Stimulated activated CD4-positive, alpha-beta T cell treated with anti-CD3 and anti-CD28 coated beads, Interleukin-12 subunit alpha, Interleukin-12 subunit beta, amount 100 ng/mL, for 48 hours (primary cell): ENCODE measurements around the gene CLEC16A.

Experiments used
- DNase-seq, 3 donors: peaks; one replicate each; pipeline ENCODE4 v3.0.0-alpha.2; 2020; ENCODE audit warnings: low read depth in 2 of 3, low spot score in 1 of 3

Gene CLEC16A

DNA sequence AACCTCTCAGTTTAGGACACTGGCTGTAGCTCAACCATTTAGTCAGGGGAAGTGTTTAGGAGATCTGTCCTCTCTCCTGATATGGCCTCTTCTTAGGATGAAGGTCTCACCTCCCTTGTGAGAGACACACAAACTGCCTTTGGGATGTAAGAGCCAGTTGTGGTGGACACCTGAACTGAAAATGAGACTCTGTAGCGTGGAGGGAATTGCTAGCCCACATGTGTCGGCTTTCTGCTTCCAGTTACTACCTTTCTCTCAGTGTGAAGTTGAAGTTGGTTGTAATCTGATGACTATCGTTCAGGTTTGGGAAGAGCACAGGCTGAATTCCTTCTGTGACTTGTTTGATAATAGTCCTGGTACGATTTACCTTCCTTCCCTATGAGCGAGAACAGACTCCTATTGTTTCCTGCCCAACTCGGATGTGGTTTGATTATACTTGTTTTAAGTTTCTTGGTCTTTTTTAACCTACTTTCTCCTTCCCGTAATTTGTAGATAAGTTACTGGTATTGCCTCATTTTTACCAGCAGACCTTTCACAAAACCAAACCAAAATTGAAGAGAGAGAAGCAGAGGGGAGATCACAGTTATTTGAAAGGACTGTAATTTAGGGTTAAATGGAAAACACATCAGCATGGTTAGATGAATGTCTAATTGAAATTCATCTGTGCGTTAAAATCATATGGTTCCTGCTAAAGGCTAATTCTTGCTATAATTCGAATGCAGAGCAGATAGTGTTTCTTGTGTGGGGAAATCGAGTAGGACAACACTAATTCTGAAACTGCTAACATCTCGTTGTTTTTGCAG lies 43.2 kb downstream of the CLEC16A start:
- peak in 1 of 3 donors; percentile 12 for DNase-seq

- DNase-seq: peak; percentile 74 to 87 (median 86)
These were observed 43.9 kb downstream of the CLEC16A start for GRCh38 chr16:10988164-10988803.

GRCh38 chr16:10988879-10989278 lies 44.5 kb downstream of the CLEC16A start:
- DNase-seq: no peak

DNA sequence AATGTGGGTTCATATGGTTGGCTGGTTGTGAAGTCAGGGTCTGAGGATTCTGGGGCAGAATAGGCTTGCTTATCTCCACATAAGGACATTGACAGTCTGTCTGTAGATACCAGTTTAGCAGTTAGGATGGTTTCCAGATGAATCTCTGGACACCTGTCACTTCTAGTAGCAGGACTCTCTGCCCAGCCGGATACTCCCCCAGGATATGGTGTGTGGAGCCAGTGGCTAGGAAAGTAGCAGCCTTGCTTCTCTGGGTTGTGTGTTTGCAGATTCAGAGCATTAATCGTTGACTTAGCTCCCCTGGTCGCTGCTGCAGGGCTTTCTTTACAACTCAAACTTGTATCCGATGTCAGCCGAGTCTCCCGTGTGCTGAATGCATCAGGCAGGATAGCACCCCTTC lies 45.2 kb downstream of the CLEC16A start:
- no peak for DNase-seq

- DNase-seq: no peak
These were observed 46.0 kb downstream of the CLEC16A start for GRCh38 chr16:10990378-10990777.

DNA sequence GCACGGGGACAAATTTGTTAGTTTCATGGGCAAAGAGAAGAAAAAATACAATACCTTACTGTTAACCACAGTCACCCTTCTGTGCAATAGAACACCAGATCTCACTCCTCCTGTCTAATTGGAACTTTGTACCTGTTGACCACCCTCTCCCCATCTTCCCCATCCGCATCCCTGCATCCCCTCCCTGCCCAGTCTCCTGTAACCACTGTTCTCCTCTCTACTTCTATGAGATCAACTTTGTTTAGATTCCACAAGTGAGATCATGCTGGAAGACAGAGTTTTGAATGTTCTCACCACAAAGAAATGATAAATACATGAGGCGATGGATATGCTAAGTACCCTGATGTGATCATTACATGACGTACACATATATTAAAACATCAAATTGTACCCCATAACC lies 47.7 kb downstream of the CLEC16A start:
- no peak for DNase-seq

GRCh38 chr16:10992797-10993196 lies 48.4 kb downstream of the CLEC16A start:
- peak in 2 of 3 donors; percentile 43 to 44 for DNase-seq

GRCh38 chr16:10993649-10994048 lies 49.3 kb downstream of the CLEC16A start:
- no peak for DNase-seq

DNA sequence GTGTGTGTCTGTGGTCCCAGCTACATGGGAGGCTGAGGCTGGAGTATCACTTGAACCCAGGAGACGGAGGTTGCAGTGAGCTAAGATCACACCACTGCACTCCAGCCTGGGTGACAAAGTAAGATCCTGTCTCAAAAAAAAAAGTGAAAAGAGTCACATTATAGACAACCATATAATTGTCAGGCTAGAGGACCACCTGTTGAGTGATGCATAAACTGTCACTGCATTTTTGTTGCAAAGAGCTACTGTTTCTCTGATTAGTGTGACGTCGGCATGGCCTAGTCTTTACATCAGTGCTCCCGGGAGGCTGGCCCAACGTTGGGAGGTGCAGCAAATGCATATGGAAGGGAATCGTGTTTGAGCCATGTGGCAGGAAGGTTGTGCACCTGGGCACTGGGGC lies 50.2 kb downstream of the CLEC16A start:
- DNase-seq: no peak

- no peak for DNase-seq
These were observed 51.2 kb downstream of the CLEC16A start for GRCh38 chr16:10995565-10995964.

DNA sequence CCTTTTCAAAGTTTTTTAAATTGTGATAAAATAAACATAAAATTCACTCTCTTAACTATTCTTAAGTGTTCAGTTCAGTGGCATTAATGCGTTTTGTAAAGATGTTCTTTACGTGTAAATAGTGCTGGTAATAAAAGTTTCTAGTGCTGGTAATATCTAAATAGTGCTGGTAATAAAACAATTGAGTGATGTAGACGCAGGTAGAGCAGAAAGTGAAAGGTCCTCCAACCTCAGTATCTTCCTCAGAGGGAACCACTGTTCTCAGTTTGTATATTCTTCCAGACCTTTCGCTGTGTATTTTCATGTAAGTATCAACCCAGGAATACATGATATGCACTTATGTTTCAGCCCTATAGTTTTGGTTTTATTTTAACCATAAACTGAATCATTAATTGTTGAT lies 53.1 kb downstream of the CLEC16A start:
- DNase-seq: no peak

GRCh38 chr16:10999300-10999699 lies 54.9 kb downstream of the CLEC16A start:
- DNase-seq: no peak

DNA sequence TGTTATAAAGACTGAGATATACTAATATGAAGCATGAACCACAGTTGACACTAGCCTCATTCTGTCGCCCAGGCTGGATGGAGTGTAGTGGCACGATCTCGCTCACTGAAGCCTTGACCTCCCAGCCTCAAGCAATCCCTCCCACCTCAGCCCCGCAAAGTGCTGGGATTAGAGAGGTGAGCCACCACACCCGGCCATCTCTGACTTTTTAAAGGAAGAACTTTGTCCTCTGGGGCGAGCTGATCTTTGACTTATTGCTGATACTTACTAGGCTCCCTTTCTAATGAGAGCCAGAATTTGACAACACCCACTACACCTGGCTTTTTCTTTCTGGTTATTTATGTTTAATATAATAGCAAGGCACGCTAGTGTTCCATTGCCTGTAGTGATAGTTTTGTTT lies 57.2 kb downstream of the CLEC16A start:
- no peak for DNase-seq

- no peak for DNase-seq
These were observed 58.8 kb downstream of the CLEC16A start for GRCh38 chr16:11003141-11003540.

DNA sequence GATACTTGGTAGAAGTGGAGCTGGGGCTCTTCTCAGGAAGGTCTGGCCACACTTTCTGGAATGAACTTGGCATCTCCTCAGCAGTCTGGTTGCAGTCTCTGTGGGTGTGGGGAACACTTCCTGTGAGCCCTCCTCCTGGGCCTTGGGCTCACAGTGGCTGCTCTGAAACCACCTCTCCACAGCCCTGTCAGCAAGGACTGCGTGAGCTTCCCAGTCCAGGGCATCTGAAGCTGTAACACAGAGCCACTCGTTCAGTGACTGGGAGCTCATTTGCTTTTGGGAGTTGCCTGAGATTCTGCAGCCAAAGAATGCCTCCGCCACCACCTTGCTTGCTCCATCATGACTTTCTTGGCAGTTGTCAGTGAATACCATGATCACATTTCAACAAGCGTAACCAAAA lies 60.0 kb downstream of the CLEC16A start:
- no peak for DNase-seq

DNA sequence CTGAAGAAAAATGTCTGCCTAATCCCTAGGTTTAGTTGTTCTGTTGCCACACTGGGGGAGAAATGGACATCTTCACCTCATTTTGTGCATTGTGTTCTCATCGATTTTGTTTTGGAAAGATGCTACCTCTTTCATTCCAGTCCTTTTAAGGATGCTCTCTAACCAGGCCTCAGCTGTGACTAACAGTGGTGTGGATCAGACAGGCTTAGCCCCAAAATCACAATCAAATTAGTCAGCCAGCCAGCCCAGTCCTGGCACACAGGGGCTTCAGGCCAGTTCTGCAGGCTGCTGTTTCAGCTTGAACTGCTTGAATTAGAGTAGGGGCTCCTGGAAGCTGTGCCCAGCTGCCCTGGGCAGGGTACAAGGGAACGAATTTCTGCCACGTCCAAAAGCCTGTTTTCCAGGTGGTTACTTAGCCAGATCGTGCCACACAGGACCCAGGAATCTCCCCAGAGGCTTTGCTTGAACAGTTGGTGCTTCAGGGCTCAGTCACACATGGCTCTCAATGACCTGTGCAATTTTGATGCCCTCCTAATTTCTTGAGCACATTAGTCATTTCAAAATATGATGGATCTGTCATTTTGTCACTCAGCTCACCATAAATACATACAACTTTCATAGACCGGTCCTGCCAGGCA lies 60.7 kb downstream of the CLEC16A start:
- no peak for DNase-seq

DNA sequence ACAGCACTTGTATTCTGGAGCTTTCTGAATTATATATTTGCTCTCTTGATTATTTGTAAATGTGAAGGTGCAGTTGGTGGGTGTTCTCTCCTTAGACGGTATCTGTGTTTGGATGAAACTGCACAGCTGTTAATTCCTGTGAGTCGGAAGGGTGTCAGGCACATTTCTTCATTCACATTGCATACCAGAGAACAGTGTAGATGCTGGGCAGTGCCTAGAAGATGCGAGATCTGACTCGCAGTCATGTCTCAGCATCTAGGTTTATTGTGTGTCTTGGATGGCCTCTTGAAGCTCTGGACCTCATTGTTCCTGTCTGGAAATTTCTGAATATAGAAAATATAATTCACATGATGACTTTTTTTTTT lies 61.2 kb downstream of the CLEC16A start:
- DNase-seq: no peak

DNA sequence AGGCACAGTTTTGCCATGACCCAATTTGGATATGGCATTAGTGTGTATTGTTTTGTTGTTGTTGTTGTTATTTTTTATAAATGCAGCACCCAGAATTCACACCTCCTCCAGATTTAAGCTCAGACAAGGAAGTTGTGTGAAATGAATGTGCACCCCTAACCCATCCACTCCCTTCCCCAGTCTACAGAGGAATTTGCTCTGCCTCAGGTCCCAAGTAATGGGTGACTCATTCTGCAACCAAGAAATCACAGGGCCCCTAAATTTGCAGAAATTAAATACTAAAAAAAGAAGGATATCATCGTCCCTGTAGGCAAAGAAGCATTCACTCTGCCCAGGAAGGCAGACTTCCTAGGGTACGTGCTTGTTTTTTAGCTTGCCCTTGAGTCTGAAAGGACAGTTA lies 62.3 kb downstream of the CLEC16A start:
- DNase-seq: no peak

- no peak for DNase-seq
These were observed 63.4 kb downstream of the CLEC16A start for GRCh38 chr16:11007714-11008280.

- DNase-seq: no peak
These were observed 64.8 kb downstream of the CLEC16A start for GRCh38 chr16:11009027-11009755.

- no peak for DNase-seq
These were observed 66.3 kb downstream of the CLEC16A start for GRCh38 chr16:11010575-11011221.
